Measurements from ENCODE around the gene RANBP10. TPM values are rescaled to one million over a fixed set of nuclear protein-coding genes. Genes with fewer than 3 reads are reported as not detected.
"Not testable (repeated sequence)": the region's sequence is repeated elsewhere in the genome, so short reads cannot be mapped to it uniquely, and the experiment has no call there.

Gene RANBP10
- total RNA-seq, 1 experiment from 2014 or later = 1.8 TPM

GRCh38 chr16:67718668-67719047 lies 87.7 kb downstream of the RANBP10 start:
- H3K36me3 ChIP-seq = no peaks in the 10 kb centered on the region
- H3K27me3 ChIP-seq = no peaks in the 10 kb centered on the region
- H3K4me3 ChIP-seq = peak overlapping the region; percentile 93
- DNase-seq = no peak
- no peaks in the 10 kb centered on the region for H3K9me3 ChIP-seq

GRCh38 chr16:67716097-67716496 lies 90.3 kb downstream of the RANBP10 start:
- no peaks in the 10 kb centered on the region for H3K36me3 ChIP-seq
- no peak for DNase-seq
- H3K27me3 ChIP-seq = no peaks in the 10 kb centered on the region
- no peaks in the 10 kb centered on the region for H3K9me3 ChIP-seq
- H3K4me3 ChIP-seq = no peak overlapping the region

- Histone ChIP-seq H3K4me3 (no peak overlapping the region), H3K27me3 (no peaks in the 10 kb centered on the region), H3K36me3 (no peaks in the 10 kb centered on the region), H3K9me3 (no peaks in the 10 kb centered on the region)
- DNase-seq = no peak
These were observed 91.8 kb downstream of the RANBP10 start for GRCh38 chr16:67714522-67714921.

GRCh38 chr16:67713647-67714273 lies 92.6 kb downstream of the RANBP10 start:
- Histone ChIP-seq H3K36me3 (no peaks in the 10 kb centered on the region), H3K4me3 (no peak overlapping the region), H3K27me3 (no peaks in the 10 kb centered on the region), H3K9me3 (no peaks in the 10 kb centered on the region)
- DNase-seq = no peak

- H3K9me3 ChIP-seq = no peaks in the 10 kb centered on the region
- H3K36me3 ChIP-seq = no peaks in the 10 kb centered on the region
- DNase-seq = no peak
- no peaks in the 10 kb centered on the region for H3K27me3 ChIP-seq
- H3K4me3 ChIP-seq = no peak overlapping the region
These were observed 95.8 kb downstream of the RANBP10 start for GRCh38 chr16:67710607-67711006.

- Histone ChIP-seq H3K4me3 (no peak overlapping the region), H3K36me3 (no peaks in the 10 kb centered on the region), H3K9me3 (no peaks in the 10 kb centered on the region), H3K27me3 (no peaks in the 10 kb centered on the region)
- DNase-seq = no peak
These were observed 97.3 kb downstream of the RANBP10 start for GRCh38 chr16:67709050-67709449.

GRCh38 chr16:67708368-67708771 lies 98.0 kb downstream of the RANBP10 start:
- Histone ChIP-seq H3K27me3 (no peaks in the 10 kb centered on the region), H3K9me3 (no peaks in the 10 kb centered on the region), H3K4me3 (no peak overlapping the region), H3K36me3 (no peaks in the 10 kb centered on the region)
- peak; percentile 64 for DNase-seq

- H3K27me3 ChIP-seq = no peaks in the 10 kb centered on the region
- H3K4me3 ChIP-seq = no peak overlapping the region
- no peaks in the 10 kb centered on the region for H3K9me3 ChIP-seq
- no peak for DNase-seq
- H3K36me3 ChIP-seq = no peaks in the 10 kb centered on the region
These were observed 98.6 kb downstream of the RANBP10 start for GRCh38 chr16:67707790-67708189.

- no peaks in the 10 kb centered on the region for H3K36me3 ChIP-seq
- no peaks in the 10 kb centered on the region for H3K9me3 ChIP-seq
- DNase-seq = no peak
- no peaks in the 10 kb centered on the region for H3K27me3 ChIP-seq
- no peak overlapping the region for H3K4me3 ChIP-seq
These were observed 99.2 kb downstream of the RANBP10 start for GRCh38 chr16:67707210-67707609.

- H3K36me3 ChIP-seq = no peaks in the 10 kb centered on the region
- H3K4me3 ChIP-seq = no peak overlapping the region
- DNase-seq = no peak
- no peaks in the 10 kb centered on the region for H3K27me3 ChIP-seq
- no peaks in the 10 kb centered on the region for H3K9me3 ChIP-seq
These were observed 102.2 kb downstream of the RANBP10 start for GRCh38 chr16:67704110-67704509.

- H3K27me3 ChIP-seq = no peaks in the 10 kb centered on the region
- H3K4me3 ChIP-seq = no peak overlapping the region
- H3K36me3 ChIP-seq = no peaks in the 10 kb centered on the region
- H3K9me3 ChIP-seq = no peaks in the 10 kb centered on the region
- no peak for DNase-seq
These were observed 102.7 kb downstream of the RANBP10 start for GRCh38 chr16:67703626-67704025.

- Histone ChIP-seq H3K36me3 (no peaks in the 10 kb centered on the region), H3K4me3 (no peak overlapping the region), H3K27me3 (no peaks in the 10 kb centered on the region), H3K9me3 (no peaks in the 10 kb centered on the region)
- no peak for DNase-seq
These were observed 104.2 kb downstream of the RANBP10 start for GRCh38 chr16:67702130-67702529.

- H3K27me3 ChIP-seq = no peaks in the 10 kb centered on the region
- no peak overlapping the region for H3K4me3 ChIP-seq
- H3K36me3 ChIP-seq = no peaks in the 10 kb centered on the region
- H3K9me3 ChIP-seq = no peaks in the 10 kb centered on the region
- DNase-seq = no peak
These were observed 104.9 kb downstream of the RANBP10 start for GRCh38 chr16:67701420-67701819.

GRCh38 chr16:67699265-67699664 lies 107.1 kb downstream of the RANBP10 start:
- H3K4me3 ChIP-seq = no peak overlapping the region
- no peaks in the 10 kb centered on the region for H3K27me3 ChIP-seq
- DNase-seq = no peak
- no peaks in the 10 kb centered on the region for H3K9me3 ChIP-seq
- H3K36me3 ChIP-seq = no peaks in the 10 kb centered on the region

GRCh38 chr16:67697422-67698185 lies 108.8 kb downstream of the RANBP10 start:
- Histone ChIP-seq H3K27me3 (no peaks in the 10 kb centered on the region), H3K9me3 (no peaks in the 10 kb centered on the region), H3K36me3 (no peaks in the 10 kb centered on the region), H3K4me3 (no peak overlapping the region)
- no peak for DNase-seq

GRCh38 chr16:67694611-67695010 lies 111.7 kb downstream of the RANBP10 start:
- Histone ChIP-seq H3K9me3 (no peaks in the 10 kb centered on the region), H3K27me3 (no peaks in the 10 kb centered on the region), H3K36me3 (no peaks in the 10 kb centered on the region), H3K4me3 (no peak overlapping the region)
- no peak for DNase-seq

- H3K36me3 ChIP-seq, H3K9me3 ChIP-seq, DNase-seq, H3K4me3 ChIP-seq, H3K27me3 ChIP-seq: not testable (repeated sequence)
These were observed 112.7 kb downstream of the RANBP10 start for GRCh38 chr16:67693517-67694285.

Measured in MG63 (cell line).